HG03378 (cell line): ENCODE results near the gene TBC1D22A.

ENCODE experiments used
- ATAC-seq: cut with Tn5 transposase; IDR thresholded peaks from one replicate; pipeline ENCODE4 v1.9.1; 2021; ENCODE audit warnings: mild to moderate bottlenecking, moderate library complexity; ENCODE audit not compliant: unreplicated experiment

TBC1D22A gene

GRCh38 chr22:47123827-47124442 lies 361.5 kb downstream of the TBC1D22A start:
- ATAC-seq, result no peak

- ATAC-seq, result no peak
Measured at GRCh38 chr22:47124451-47124881, 362.0 kb downstream of the TBC1D22A start.

- no peak for ATAC-seq
Measured at GRCh38 chr22:47124961-47125360, 362.5 kb downstream of the TBC1D22A start.

DNA sequence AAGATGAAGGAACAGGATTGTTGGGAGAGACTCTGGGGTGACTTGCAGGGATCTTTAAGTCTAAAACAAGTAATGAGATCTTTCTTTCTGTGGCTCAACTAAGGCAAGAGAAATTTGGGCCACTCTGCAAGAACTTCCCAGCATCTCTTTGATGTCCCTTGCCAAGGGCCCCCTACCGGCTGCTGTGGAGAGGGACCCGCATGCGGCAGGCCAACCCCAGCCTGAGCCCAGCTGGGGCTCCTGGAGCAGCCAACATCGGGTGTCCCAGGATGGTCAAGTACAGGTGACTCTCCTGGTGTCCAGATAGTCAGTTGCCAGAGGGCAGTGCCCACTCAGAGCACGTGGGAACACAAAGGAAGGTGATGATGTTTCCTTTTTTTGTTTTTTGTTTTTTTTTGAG lies 363.2 kb downstream of the TBC1D22A start:
- ATAC-seq, result no peak

DNA sequence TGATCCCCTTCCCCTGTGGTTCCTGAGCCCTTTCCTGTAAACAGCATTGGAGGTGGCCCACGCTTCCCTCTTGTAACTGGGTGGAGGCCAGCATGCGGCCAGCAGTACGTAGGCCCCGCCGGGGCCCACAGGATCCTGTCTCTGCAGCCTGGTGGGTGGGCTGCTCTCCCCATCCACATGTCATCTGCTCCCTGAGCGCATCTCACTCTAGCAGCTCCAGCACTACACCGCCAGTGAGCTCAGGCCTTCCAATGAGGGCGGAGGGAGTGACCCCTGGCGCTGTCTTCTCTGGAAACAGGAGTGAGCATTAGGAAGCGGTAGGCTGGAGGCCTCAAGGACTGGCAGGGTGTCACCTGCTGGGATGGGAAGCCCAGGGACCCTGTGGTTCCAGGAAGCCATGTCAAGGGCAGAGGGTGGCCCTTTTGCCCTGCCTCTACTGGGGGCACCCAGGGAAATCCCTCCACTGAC lies 363.9 kb downstream of the TBC1D22A start:
- no peak for ATAC-seq

DNA sequence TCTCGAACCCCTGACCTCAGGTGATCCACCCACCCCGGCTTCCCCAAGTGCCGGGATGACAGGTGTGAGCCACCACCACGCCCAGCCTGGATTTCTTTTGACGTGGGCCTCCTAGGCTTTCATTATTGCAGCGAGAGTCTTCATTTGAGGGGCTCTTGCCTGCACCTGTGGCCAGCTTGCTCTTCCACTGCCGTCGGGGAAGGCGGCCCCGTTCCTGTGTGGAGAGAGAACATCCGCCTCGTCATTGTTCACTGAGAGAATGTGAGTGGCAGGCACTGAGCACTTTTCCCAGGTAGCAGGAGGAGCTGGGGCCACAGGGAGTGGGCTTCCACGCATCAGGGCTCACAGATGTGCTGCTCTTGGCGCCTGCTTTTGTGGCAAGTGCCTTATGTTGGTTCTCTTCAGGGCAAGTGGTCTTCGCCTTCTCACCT lies 365.0 kb downstream of the TBC1D22A start:
- ATAC-seq, result no peak

- ATAC-seq, result no peak
Measured at GRCh38 chr22:47128216-47128615, 365.8 kb downstream of the TBC1D22A start.

DNA sequence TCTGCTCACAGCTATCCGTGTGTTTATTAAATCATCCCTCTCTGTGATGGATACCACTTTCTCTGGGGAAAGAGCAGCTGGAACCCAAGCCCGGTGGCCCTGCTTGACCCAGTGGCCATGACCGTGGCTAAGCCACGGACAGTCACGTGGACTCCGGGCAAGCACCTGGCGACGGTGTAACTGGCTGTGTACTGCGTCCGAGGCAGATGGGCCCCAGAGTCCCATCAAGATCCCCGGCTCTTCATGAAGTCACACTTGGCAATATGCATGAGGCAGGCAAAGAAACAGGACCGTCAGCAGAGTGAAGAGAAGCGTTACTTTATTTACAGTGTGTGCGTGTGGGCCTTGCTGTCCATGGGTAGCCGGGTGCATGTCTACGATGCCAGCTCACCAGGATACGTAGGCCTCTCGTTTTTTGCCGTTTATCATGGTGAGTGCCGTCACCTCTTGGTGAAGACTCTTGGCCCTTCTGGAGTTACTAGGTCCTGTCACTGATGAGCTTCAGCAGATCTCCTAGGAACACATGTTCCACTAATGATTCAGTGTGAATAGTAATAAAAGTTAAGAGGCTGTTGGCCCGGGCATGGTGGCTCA lies 366.3 kb downstream of the TBC1D22A start:
- no peak for ATAC-seq

DNA sequence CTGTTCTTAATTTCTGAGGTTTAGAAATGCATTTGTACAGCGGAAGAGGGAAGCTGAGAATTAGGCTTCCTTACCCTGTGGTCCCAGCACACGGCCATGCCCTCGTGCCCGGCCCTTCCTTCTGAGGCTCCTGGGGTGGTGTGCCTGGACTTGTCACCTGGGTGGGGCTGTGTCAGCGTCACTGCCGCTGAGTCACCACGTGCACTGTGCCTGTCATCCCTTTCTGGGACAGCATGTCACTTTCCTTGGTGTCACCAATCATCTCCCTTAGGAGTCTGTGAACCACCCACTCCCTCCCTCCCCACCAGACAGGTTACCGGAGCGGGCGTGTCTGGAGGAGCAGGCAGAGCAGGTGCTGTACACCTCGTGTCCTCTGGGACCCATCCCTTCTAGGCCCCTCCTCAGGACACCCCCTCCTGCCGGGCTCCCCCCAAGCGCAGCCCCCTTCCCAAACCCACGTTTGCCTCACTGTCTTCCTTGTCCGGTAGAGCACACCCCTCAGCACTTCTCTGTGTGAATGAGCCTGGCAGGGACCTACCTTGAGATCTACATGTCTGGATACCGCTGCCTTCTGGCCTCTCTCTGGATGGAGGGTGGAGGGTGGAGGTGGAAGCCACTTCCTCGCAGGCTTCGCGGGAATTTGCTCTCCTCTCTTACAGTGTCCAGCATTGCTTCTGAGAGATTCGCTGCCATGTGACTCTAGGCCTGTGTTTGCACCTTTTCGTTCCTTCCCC lies 367.6 kb downstream of the TBC1D22A start:
- ATAC-seq, result no peak

DNA sequence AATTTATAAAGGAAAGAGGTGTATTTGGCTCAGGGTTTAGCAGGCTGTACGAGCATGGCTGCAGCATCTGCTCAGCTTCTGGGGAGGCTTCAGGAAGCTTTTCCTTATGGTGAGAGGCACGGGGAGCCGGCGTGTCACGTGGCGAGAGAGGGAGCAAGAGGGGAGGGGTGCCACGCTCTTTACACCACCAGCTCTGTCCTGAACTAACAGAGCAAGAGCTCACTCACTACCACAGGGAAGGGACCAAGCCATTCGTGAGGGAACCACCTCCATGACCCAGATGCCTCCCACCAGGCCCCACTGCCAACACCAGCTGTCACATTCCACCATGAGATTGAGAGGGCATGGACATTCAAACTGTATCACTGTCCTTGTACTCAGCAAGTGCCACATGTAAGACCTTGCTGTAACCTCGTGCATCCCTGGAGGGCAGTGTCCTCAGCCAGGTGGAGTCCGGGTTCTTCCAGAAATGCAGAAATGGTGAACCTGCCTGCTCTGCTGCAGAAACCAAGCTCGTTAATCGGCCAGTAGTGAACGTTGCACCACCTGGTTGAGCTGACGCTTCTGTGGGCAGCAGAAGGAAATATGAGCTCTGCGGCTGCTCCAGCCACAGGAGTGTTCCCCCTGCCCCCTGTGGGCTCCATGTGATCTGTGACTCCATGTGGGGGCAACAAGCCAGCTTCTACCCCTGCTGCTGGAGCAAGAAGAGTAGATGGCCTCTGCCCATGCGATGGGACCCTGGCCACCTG lies 368.6 kb downstream of the TBC1D22A start:
- no peak for ATAC-seq

DNA sequence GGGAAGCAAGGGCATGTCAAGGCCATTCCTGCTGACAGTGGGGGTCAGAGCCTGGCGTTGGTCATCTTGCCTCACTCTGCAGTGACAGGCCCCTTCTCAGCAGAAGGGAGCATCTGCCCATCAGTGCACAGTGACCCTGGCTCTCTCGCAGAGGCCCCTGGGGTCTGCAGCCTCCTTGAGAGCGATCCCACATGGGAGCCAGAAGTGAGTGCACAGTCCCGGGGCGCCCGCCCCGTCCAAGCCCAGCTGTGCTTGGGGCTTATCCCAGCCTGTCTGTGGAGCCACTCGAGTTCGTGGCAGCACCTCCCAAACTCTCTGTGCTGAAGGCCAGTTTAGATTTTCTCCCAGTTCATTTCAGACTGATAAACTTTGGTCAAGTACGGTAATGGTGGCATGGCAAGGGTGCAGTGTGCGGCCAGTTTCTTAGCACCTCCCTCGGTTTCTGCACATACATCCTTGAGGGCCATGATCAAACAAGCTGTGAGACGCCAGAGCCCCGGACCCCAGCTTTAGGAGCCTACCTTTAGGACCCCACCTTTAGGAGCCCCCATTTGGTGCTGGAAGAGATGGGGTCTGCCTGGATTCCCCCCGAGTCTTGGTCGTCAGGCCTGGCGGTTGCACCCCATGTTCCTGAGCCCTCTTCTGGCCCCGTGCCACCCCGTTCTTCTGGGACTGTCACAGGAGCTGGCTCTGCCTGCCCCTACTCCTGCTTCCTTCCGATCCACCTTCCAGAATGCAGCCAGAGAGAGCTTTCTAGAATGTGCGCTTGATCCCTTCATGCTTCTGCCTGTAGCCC lies 369.4 kb downstream of the TBC1D22A start:
- ATAC-seq, result no peak

- no peak for ATAC-seq
Measured at GRCh38 chr22:47132428-47132825, 370.0 kb downstream of the TBC1D22A start.

GRCh38 chr22:47133061-47133969 lies 370.9 kb downstream of the TBC1D22A start:
- ATAC-seq, result no peak

GRCh38 chr22:47134222-47134621 lies 371.8 kb downstream of the TBC1D22A start:
- ATAC-seq, result no peak

GRCh38 chr22:47135338-47135737 lies 372.9 kb downstream of the TBC1D22A start:
- ATAC-seq, result no peak

GRCh38 chr22:47136050-47136449 lies 373.6 kb downstream of the TBC1D22A start:
- ATAC-seq, result no peak

- ATAC-seq, result no peak
Measured at GRCh38 chr22:47136671-47137070, 374.2 kb downstream of the TBC1D22A start.

DNA sequence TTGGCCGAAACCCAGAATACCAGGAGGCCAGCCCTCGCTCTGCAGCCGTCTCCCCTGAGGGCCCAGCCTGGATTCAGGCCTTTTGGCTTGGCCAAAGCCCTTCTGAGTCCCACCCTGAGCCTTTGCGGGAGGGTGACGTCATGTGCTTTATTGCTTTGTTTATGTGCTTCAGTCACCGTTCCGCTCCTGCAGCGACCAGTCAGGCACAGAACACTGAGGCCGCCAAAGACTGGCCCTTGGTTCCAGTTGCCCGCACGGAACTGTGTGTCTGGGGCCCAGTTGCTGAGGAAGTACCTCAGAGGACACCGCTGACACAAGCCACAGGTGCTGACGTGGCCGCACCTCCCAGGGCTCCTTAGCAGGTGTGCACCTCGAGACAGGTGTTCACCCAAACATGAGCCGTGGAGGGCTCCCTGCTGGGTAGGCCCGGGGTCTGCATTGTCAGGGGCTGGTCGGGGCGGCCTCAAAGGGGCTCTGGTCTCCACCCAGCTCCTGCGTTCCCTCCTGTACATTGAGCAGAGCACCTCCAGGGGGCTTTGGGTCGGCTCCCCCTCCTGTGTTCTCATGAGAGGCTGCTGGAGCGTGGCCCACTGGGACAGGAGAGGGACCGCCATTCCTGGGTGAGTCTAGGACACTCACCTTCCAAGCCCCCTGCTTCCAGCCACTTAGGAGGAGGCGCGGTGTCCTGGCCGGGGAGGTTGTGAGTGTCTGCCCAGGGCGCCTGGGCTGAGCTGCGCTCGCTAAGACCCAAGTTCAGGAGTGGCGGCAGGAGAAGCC lies 376.8 kb downstream of the TBC1D22A start:
- ATAC-seq, result no peak

DNA sequence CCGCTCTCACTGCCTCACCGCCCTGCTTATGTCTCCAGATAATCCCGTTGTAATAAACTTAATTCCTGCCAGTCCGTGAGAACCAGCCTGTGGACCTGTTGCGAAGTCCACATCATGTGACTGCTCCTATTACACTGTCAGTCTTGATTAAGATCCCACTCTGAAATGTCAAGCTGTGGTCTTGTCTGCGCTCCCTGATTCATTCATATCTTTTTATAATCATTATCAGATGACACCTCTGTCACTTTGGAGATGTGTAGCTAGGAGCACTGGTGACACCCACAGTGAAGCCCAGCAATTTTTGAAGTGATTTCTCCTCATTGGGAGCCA lies 377.3 kb downstream of the TBC1D22A start:
- no peak for ATAC-seq
